AG10803 (cell line): ENCODE results near the gene MIPOL1.

Experiments used
- DNase-seq: peaks from one replicate; pipeline ENCODE4 v3.0.0; 2010; ENCODE audit warnings: low read depth
- H3K4me3 ChIP-seq: 2 replicates; pipeline ENCODE4 v1.5.1; 2011; ENCODE audit warnings: mild to moderate bottlenecking, low read length, control low read depth
- TF ChIP-seq, protein P1 (sequence below): conservative IDR thresholded peaks from 2 replicates; pipeline ENCODE4 v1.5.1; 2011; ENCODE audit warnings: mild to moderate bottlenecking, low read length, control low read depth, inconsistent platforms

MIPOL1 gene

DNA sequence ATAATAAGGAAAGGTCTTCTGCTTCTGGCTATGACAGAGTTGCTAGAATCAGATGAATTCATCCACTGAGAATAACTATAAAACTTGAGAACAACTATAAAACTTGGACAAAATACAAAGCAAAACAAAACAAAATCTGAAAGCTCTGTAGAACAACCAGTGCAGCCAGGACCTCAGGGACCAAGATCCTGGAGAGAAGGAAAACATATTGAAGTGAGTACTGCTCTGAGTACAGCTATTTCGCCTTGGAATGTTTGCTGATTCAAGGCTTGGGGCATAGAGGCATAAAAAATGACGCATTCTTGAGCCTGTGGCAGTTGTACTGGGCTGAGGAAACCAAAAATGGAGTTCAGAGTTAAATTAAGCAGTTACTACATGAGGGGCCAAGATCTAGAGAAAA is 375.6 kb downstream of the MIPOL1 start:
- H3K4me3 ChIP-seq = no peak overlapping the region
- DNase-seq = no peak
- TF ChIP-seq, protein P1, sequence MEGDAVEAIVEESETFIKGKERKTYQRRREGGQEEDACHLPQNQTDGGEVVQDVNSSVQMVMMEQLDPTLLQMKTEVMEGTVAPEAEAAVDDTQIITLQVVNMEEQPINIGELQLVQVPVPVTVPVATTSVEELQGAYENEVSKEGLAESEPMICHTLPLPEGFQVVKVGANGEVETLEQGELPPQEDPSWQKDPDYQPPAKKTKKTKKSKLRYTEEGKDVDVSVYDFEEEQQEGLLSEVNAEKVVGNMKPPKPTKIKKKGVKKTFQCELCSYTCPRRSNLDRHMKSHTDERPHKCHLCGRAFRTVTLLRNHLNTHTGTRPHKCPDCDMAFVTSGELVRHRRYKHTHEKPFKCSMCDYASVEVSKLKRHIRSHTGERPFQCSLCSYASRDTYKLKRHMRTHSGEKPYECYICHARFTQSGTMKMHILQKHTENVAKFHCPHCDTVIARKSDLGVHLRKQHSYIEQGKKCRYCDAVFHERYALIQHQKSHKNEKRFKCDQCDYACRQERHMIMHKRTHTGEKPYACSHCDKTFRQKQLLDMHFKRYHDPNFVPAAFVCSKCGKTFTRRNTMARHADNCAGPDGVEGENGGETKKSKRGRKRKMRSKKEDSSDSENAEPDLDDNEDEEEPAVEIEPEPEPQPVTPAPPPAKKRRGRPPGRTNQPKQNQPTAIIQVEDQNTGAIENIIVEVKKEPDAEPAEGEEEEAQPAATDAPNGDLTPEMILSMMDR = no peak

DNA sequence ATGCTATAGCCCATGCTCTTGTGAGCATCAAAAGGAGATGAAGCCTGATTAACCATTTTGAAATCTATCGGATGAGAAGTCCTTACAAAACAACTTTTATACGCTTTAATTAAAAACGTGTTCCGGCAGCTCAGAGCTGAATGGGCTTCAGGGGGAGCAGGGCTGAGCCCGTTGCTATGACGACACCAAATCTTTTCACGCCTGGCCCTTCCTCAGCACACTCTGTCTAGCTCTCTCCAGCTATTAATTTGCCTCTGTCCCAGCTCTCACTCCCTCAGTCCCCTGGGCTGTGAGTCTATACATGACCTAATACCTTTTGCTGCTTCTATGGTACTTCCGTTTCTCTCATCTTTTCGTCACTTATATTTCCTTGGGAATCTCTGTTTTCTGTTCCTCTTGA is 381.5 kb downstream of the MIPOL1 start:
- no peak overlapping the region for H3K4me3 ChIP-seq
- TF ChIP-seq, protein P1 = no peak
- DNase-seq = no peak

GRCh38 chr14:37580146-37580545 is 382.4 kb downstream of the MIPOL1 start:
- no peak overlapping the region for H3K4me3 ChIP-seq
- no peak for DNase-seq
- TF ChIP-seq, protein P1 = no peak

DNA sequence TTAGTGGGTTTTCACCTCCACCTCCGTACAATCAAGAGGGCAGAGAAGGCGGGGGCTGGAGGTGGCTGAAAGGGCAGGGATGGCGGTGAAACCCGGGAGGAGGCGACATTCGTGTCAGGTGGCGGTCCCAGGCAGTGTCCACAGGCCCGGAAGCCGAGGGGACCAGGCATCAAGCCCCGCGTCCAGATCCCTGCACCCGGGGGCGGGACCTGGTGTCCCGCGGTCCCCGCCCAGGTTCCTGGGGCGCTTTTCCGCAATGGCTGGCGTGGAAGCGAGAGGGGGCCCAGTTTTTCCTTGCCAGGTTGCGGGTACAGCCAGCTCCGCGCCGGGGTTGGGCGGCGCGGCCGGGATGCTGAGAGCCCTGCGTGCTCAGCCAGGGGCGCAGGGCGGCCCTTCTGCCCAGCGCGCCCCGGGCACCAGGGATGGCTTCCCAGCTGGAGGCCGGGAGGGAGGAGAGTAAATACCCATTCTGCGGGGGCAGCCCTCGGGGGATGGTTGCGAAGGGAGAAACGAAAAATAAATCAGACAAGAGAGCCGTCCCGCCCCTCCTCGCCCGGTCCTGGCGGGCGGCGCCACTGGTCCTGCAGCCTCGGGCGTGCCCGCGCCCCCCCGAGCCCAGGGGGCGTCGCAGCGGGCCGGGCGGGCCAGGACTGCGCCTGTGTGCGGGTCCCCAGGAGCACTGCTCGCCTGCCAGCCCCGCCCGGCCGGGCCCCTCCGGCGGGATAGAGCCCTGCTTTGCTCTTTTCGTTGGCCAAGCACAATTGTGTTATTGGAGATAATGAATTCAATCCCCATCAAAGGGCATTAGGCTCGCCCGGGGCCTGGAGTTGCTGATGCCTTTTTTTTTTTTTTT is 385.8 kb downstream of the MIPOL1 start:
- no peak for DNase-seq
- H3K4me3 ChIP-seq = no peak overlapping the region
- TF ChIP-seq, protein P1 = no peak

GRCh38 chr14:37584211-37585100 is 386.7 kb downstream of the MIPOL1 start:
- no peak for DNase-seq
- TF ChIP-seq, protein P1 = no peak
- no peak overlapping the region for H3K4me3 ChIP-seq

- H3K4me3 ChIP-seq = no peak overlapping the region
- no peak for DNase-seq
Observed at GRCh38 chr14:37585101-37585511, 387.4 kb downstream of the MIPOL1 start.

More at GRCh38 chr14:37585101-37585511, 387.4 kb downstream of the MIPOL1 start:
- TF ChIP-seq, protein P1 = no peak
